ENCODE measurements around the gene PTTG1IP2. TPM values are rescaled to one million over a fixed set of nuclear protein-coding genes. Genes with fewer than 3 reads are reported as not detected.

Gene PTTG1IP2
- polyA plus RNA-seq, 5 donors, result 0.35 TPM; not detected in 4

GRCh38 chr7:90560730-90561129 is 91.3 kb downstream of the PTTG1IP2 start:
- no peak for DNase-seq

Other genes with a start within 250 kb of the PTTG1IP2 start
- 10 to 100 TPM in 4 of 5 donors, 1 to 10 TPM in 1; 8.9 to 15.1 (median 13.3) TPM for gene CFAP69, start 224.5 kb upstream of the PTTG1IP2 start, polyA plus RNA-seq (ENCODE audit: insufficient read depth in 1 of 5, insufficient read length in 5 of 5, low replicate concordance in 1 of 5)
- gene FAM237B, start 148.3 kb upstream of the PTTG1IP2 start, polyA plus RNA-seq (ENCODE audit: insufficient read depth in 1 of 5, insufficient read length in 5 of 5, low replicate concordance in 1 of 5), result under 1 TPM; 0.11 to 0.25 (median 0.22) TPM
- 10 to 100 TPM; 18.5 to 29.2 (median 22.4) TPM for gene GTPBP10, start 122.9 kb upstream of the PTTG1IP2 start, polyA plus RNA-seq (ENCODE audit: insufficient read depth in 1 of 5, insufficient read length in 5 of 5, low replicate concordance in 1 of 5)
- 10 to 100 TPM; 31.5 to 59.0 (median 52.0) TPM for gene CLDN12, start 66.2 kb upstream of the PTTG1IP2 start, polyA plus RNA-seq (ENCODE audit: insufficient read depth in 1 of 5, insufficient read length in 5 of 5, low replicate concordance in 1 of 5)
- gene CDK14, start 126.7 kb downstream of the PTTG1IP2 start, polyA plus RNA-seq (ENCODE audit: insufficient read depth in 1 of 5, insufficient read length in 5 of 5, low replicate concordance in 1 of 5), result 10 to 100 TPM; 19.3 to 34.5 (median 33.5) TPM